ENCODE measurements around the gene TRMO. TPM values are rescaled to one million over a fixed set of nuclear protein-coding genes. Genes with fewer than 3 reads are reported as not detected.

TRMO gene
- total and polyA plus RNA-seq, 2 experiments from 2014 or later, result 5.0 to 6.4 TPM

DNA sequence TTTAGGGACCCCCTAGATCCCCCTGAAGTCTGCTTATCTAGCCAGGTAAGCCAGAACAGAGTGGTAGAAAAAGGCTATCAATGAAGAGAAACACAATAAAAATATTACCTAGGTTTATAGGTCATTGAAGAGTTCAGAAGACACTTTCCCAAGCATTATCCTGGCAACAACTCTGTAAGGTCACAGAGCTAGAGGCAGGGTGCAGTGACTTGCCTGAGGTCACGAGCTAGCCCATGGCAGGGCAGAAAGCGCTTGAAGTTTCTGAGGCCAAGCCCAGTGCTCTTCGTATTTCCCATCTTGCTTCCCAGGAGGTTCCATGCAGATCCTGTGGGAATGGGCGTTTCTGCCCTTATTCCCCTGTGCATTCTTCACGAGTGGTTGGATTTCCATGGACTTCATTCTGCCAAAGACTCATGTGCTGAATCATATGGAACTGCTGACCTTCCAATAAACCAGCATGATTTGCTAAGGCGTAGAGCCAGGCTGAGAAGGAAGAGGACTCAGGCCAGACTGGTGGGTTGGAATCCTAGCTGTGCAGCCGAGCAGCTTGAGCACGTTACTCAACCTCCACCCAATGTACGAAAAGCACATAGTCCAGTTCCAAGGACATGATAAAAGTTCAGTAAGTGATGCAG lies 22.1 kb downstream of the TRMO start:
- no peak for DNase-seq (ENCODE audit: low spot score)
- Histone ChIP-seq H3K36me3 (ENCODE audit: insufficient read depth) (no peaks in the 10 kb centered on the region), H3F3A (replicated peaks; ENCODE audit: low read depth) (no peaks in the 10 kb centered on the region), H3K27ac (ENCODE audit: low read depth) (no peak overlapping the region), H2AFZ (no peak overlapping the region), H3K4me1 (ENCODE audit: insufficient read depth) (no peaks in the 10 kb centered on the region), H3K27me3 (ENCODE audit: insufficient read depth) (no peaks in the 10 kb centered on the region), H3K4me2 (no peak overlapping the region), H4K20me1 (replicated peaks; ENCODE audit: insufficient read depth) (no peaks in the 10 kb centered on the region; the same call in 1 of the 2 replicates), H3K4me3 (no peak overlapping the region), H3K79me2 (replicated peaks; ENCODE audit: insufficient read depth) (no peaks in the 10 kb centered on the region), H3K9me2 (ENCODE audit: insufficient read depth) (no peaks in the 10 kb centered on the region)
- TF ChIP-seq CREB1 (CRISPR knock-in tag; IDR thresholded peaks at IDR 0.05; ENCODE audit: low read depth) (no peak), STAT1 (IDR thresholded peaks at IDR 0.05; ENCODE audit: unreplicated experiment) (no peak), JUNB (IDR thresholded peaks at IDR 0.05; ENCODE audit: unreplicated experiment) (no peak)
- Mint-ChIP-seq H3K27ac (no peak overlapping the region), H3K9me3 (no peaks in the 10 kb centered on the region), H3K4me1 (no peaks in the 10 kb centered on the region; the same call in 2 of the 3 replicates), H3K27me3 (ENCODE audit: insufficient read depth, low read depth, poor library complexity) (no peaks in the 10 kb centered on the region), H3K36me3 (ENCODE audit: low read depth) (no peaks in the 10 kb centered on the region), H3K4me3 (no peak overlapping the region)
- ATAC-seq, result no peak

DNA sequence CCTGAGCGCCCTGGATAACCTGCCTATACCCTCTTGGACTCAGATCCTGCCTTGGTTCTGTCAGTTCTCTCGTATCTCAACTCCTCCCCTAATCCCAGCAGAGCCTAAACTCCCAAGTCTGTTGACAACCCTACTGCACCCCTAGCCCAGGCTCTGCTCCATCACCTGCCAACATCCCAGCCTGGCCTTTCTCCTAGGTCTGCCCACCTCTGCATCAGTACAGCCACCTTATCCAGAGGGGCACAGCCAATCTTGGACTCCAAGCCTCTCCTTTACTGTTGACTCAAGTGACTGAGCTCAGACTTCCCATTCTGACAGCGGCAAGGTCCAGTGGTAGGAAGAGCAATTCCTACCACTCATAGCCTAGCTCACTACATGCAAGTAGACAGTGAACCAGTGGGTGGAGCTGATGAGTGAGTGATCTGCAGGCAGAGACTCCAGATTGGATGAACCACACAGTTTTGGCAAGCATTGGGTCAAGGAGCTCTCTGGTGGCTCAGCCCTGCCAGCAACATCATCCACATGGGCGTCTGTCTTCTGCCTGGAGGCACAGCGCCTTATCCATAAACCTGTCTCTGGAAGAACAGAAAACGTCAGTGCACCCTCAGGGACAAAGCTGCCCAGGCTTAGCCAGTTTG lies 26.5 kb downstream of the TRMO start:
- no peaks in the 10 kb centered on the region for H3K36me3 Mint-ChIP-seq (ENCODE audit: low read depth)

More for the DNA sequence above, 26.5 kb downstream of the TRMO start:
- no peak overlapping the region for H2AFZ ChIP-seq
- ATAC-seq (peak; percentile 99), DNase-seq (ENCODE audit: low spot score) (peak; percentile 83)
- Mint-ChIP-seq H3K4me3 (no peak overlapping the region), H3K27ac (no peak overlapping the region), H3K27me3 (ENCODE audit: insufficient read depth, low read depth, poor library complexity) (peaks cover 3% of the 10 kb centered on the region), H3K9me3 (no peaks in the 10 kb centered on the region), H3K4me1 (no peaks in the 10 kb centered on the region; the same call in 2 of the 3 replicates)
- H4K20me1 ChIP-seq (replicated peaks; ENCODE audit: insufficient read depth), result no peaks in the 10 kb centered on the region; the same call in 1 of the 2 replicates
- TF ChIP-seq, protein P1, sequence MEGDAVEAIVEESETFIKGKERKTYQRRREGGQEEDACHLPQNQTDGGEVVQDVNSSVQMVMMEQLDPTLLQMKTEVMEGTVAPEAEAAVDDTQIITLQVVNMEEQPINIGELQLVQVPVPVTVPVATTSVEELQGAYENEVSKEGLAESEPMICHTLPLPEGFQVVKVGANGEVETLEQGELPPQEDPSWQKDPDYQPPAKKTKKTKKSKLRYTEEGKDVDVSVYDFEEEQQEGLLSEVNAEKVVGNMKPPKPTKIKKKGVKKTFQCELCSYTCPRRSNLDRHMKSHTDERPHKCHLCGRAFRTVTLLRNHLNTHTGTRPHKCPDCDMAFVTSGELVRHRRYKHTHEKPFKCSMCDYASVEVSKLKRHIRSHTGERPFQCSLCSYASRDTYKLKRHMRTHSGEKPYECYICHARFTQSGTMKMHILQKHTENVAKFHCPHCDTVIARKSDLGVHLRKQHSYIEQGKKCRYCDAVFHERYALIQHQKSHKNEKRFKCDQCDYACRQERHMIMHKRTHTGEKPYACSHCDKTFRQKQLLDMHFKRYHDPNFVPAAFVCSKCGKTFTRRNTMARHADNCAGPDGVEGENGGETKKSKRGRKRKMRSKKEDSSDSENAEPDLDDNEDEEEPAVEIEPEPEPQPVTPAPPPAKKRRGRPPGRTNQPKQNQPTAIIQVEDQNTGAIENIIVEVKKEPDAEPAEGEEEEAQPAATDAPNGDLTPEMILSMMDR (conservative IDR thresholded peaks at IDR 0.05; ENCODE audit: low read depth in 2 of 2), result peak; percentile 43 to 61; a peak in 3 of 4 replicates
- TF ChIP-seq, protein P2, sequence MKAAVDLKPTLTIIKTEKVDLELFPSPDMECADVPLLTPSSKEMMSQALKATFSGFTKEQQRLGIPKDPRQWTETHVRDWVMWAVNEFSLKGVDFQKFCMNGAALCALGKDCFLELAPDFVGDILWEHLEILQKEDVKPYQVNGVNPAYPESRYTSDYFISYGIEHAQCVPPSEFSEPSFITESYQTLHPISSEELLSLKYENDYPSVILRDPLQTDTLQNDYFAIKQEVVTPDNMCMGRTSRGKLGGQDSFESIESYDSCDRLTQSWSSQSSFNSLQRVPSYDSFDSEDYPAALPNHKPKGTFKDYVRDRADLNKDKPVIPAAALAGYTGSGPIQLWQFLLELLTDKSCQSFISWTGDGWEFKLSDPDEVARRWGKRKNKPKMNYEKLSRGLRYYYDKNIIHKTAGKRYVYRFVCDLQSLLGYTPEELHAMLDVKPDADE (IDR thresholded peaks at IDR 0.05), result no peak
- TF ChIP-seq, protein P3, sequence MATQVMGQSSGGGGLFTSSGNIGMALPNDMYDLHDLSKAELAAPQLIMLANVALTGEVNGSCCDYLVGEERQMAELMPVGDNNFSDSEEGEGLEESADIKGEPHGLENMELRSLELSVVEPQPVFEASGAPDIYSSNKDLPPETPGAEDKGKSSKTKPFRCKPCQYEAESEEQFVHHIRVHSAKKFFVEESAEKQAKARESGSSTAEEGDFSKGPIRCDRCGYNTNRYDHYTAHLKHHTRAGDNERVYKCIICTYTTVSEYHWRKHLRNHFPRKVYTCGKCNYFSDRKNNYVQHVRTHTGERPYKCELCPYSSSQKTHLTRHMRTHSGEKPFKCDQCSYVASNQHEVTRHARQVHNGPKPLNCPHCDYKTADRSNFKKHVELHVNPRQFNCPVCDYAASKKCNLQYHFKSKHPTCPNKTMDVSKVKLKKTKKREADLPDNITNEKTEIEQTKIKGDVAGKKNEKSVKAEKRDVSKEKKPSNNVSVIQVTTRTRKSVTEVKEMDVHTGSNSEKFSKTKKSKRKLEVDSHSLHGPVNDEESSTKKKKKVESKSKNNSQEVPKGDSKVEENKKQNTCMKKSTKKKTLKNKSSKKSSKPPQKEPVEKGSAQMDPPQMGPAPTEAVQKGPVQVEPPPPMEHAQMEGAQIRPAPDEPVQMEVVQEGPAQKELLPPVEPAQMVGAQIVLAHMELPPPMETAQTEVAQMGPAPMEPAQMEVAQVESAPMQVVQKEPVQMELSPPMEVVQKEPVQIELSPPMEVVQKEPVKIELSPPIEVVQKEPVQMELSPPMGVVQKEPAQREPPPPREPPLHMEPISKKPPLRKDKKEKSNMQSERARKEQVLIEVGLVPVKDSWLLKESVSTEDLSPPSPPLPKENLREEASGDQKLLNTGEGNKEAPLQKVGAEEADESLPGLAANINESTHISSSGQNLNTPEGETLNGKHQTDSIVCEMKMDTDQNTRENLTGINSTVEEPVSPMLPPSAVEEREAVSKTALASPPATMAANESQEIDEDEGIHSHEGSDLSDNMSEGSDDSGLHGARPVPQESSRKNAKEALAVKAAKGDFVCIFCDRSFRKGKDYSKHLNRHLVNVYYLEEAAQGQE (IDR thresholded peaks at IDR 0.05; ENCODE audit: unreplicated experiment), result no peak
- no peak overlapping the region for H3K27ac ChIP-seq (ENCODE audit: low read depth)
- no peak overlapping the region for H3K4me2 ChIP-seq
- no peaks in the 10 kb centered on the region for H3K79me2 ChIP-seq (replicated peaks; ENCODE audit: insufficient read depth)
- H3F3A ChIP-seq (replicated peaks; ENCODE audit: low read depth), result no peaks in the 10 kb centered on the region
- no peaks in the 10 kb centered on the region for H3K27me3 ChIP-seq (ENCODE audit: insufficient read depth)
- H3K4me3 ChIP-seq, result no peak overlapping the region
- no peaks in the 10 kb centered on the region for H3K9me2 ChIP-seq (ENCODE audit: insufficient read depth)
- H3K4me1 ChIP-seq (ENCODE audit: insufficient read depth), result no peaks in the 10 kb centered on the region
- H3K36me3 ChIP-seq (ENCODE audit: insufficient read depth), result no peaks in the 10 kb centered on the region

All from GM23338 (cell line).